Stimulated activated CD4-positive, alpha-beta T cell treated with anti-CD3 and anti-CD28 coated beads, Interleukin-4, amount 100 ng/mL, for 48 hours (primary cell): ENCODE results near the gene ARHGEF38.
"Not testable (repeated sequence)": the region's sequence is repeated elsewhere in the genome, so short reads cannot be mapped to it uniquely, and the experiment has no call there.

Experiments
- DNase-seq, 2 donors: peaks; one replicate each; pipeline ENCODE4 v3.0.0-alpha.2; 2020; ENCODE audit warnings: low read depth in 2 of 2

ARHGEF38 gene

GRCh38 chr4:105712766-105713165, 160.3 kb downstream of the ARHGEF38 start:
- no peak for DNase-seq

- DNase-seq = no peak
Measured at GRCh38 chr4:105714071-105714521, 161.7 kb downstream of the ARHGEF38 start.

GRCh38 chr4:105714932-105715331, 162.5 kb downstream of the ARHGEF38 start:
- no peak for DNase-seq

GRCh38 chr4:105715692-105716278, 163.4 kb downstream of the ARHGEF38 start:
- DNase-seq = no peak

GRCh38 chr4:105719204-105719603, 166.8 kb downstream of the ARHGEF38 start:
- no peak for DNase-seq

- no peak for DNase-seq
Measured at GRCh38 chr4:105725623-105726022, 173.2 kb downstream of the ARHGEF38 start.

- not testable (repeated sequence) for DNase-seq
Measured at GRCh38 chr4:105729895-105730294, 177.5 kb downstream of the ARHGEF38 start.
